Fibroblast of villous mesenchyme (primary cell): ENCODE measurements around the gene FRRS1L. TPM values are rescaled to one million over a fixed set of nuclear protein-coding genes. Genes with fewer than 3 reads are reported as not detected.

Experiments
- DNase-seq: peaks from one replicate; pipeline ENCODE4 v3.0.0-alpha.2; 2010; ENCODE audit warnings: low read depth
- H3K4me3 ChIP-seq: 2 replicates; pipeline ENCODE4 v1.5.1; 2011; ENCODE audit warnings: low read depth, mild to moderate bottlenecking, low read length
- total RNA-seq: library from RNA; depleted of rRNA; stranded (reverse); fragments of >200 nt; gene quantifications from 2 replicates; pipeline ENCODE4 v1.2.3, GENCODE V29; 2012
- TF ChIP-seq, protein P1 (sequence below): IDR thresholded peaks from 2 replicates; pipeline ENCODE4 v1.5.1; 2012; ENCODE audit warnings: low read depth, mild to moderate bottlenecking, low read length; ENCODE audit not compliant: insufficient read depth

Gene FRRS1L
- total RNA-seq, 1 donor: not detected

DNA sequence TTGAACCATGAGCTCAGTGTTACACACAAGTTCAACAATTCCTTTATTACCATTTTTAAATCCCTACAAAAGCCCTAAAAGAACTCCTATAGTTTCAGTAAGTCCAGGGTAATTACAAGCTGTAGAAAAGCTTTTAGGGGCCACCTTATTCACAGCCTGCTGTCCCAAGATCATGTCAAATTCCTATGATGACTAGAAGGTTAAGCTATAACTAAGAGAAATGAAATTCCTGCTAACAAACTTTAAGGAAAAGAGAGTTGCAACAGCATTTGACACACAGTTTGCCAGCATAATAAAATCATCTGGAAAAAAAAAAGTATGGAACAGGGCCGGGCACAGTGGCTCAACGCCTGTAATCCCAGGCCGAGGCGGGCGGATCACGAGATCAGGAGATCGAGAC lies 78.8 kb downstream of the FRRS1L start:
- H3K4me3 ChIP-seq: no peak overlapping the region
- TF ChIP-seq, protein P1, sequence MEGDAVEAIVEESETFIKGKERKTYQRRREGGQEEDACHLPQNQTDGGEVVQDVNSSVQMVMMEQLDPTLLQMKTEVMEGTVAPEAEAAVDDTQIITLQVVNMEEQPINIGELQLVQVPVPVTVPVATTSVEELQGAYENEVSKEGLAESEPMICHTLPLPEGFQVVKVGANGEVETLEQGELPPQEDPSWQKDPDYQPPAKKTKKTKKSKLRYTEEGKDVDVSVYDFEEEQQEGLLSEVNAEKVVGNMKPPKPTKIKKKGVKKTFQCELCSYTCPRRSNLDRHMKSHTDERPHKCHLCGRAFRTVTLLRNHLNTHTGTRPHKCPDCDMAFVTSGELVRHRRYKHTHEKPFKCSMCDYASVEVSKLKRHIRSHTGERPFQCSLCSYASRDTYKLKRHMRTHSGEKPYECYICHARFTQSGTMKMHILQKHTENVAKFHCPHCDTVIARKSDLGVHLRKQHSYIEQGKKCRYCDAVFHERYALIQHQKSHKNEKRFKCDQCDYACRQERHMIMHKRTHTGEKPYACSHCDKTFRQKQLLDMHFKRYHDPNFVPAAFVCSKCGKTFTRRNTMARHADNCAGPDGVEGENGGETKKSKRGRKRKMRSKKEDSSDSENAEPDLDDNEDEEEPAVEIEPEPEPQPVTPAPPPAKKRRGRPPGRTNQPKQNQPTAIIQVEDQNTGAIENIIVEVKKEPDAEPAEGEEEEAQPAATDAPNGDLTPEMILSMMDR: no peak
- DNase-seq: no peak

DNA sequence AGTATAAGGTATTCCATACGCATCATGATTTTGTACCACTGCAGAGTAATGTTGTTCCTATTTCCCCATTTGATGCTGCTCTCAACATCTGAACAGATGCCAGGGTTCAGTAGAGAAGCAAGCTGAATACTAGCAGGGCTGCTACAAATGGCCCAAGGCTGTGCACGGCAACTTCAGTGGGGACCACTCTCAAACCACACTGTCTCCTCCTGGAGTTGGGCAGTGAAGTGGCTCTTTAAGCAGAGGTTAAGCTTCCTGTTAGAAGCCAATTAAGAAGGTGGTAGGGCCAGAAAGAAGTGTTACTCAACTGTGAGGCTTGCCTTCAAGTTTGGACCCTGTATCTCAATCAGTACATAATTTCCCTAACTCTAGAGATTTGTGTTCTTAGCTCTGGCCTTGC lies 79.3 kb downstream of the FRRS1L start:
- DNase-seq: no peak
- TF ChIP-seq, protein P1: no peak
- no peak overlapping the region for H3K4me3 ChIP-seq

DNA sequence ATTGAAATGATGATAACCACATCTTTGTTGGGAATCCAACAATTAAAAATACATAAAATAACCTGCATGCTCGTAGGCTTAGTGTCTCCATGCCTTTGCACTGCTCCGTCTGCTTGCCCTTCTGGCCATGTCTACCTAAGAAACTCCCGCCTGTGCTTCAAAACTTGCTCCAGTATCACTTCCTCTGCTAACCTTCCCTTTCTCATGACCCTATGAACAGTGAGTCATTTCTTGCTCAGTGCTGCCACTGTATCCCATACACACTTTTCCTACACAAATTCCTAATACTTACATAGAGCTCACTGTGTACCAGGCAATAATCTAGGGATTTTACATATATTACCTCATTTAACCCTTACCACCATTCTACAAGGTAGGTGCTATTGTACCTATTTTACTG lies 80.8 kb downstream of the FRRS1L start:
- DNase-seq: no peak
- TF ChIP-seq, protein P1: no peak
- H3K4me3 ChIP-seq: no peak overlapping the region

DNA sequence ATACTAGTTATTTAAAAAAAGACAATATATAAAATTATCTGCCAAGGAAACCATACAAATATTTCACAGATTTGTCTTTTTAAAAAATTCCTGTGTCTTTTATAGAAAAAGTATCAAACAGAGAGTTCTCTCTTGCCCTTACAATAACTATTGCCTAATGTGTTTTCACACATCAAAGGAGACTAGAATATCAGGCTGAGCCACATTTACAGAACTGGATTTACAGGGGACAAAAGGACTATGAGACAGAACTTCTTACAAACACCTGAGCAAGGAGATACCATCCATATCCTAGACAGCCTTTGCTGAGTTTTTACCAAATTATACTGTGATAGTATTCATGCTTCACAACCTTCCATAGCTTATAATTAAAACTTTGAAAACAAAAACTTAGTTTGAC lies 81.5 kb downstream of the FRRS1L start:
- TF ChIP-seq, protein P1: no peak
- no peak overlapping the region for H3K4me3 ChIP-seq
- no peak for DNase-seq

DNA sequence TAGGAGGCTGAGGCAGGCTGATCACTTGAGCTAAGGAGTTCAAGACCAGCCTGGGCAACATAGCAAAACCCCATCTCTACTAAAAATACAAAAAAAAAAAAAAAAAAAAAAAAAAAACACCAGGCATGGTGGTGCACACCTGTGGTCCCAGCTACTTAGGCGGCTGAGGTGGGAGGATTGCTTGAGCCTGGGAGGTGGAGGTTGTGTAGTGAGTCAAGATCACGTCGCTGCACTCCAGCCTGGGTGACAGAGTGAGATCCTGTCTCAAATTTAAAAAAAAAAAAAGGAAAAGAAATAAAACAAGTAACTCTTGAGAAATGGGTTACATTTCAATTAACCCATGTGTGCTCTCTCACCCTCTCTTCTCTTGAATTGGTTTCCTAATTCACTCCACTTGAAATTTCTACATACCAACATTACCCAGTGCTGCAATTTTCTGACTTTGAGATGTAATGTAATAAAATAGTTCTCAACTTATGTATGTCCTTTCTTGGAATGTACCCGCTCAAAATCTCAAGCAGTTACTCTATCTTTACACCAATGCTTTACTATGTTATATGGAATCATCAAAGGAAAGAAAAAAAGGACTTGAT lies 83.1 kb downstream of the FRRS1L start:
- no peak for DNase-seq
- TF ChIP-seq, protein P1: no peak
- H3K4me3 ChIP-seq: no peak overlapping the region

DNA sequence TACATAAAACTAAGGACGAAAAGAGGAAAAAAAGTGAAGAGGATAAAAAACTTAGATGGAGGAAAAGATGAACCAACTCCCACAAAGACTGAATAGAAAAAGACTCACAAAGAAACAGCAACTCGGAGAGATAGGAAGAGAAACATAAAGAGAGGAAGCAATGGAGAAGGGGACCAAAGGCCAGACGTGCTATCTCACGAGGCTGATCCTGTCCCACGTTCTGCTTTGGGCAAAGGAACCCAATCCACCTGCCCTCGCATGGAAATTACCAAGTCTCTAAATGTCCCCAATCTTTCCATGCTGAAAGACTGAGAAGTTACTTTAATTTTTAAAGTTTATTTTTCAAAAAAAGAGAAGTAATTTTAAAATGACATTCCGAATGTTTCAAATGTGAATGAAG lies 83.9 kb downstream of the FRRS1L start:
- no peak overlapping the region for H3K4me3 ChIP-seq
- TF ChIP-seq, protein P1: no peak
- DNase-seq: no peak

DNA sequence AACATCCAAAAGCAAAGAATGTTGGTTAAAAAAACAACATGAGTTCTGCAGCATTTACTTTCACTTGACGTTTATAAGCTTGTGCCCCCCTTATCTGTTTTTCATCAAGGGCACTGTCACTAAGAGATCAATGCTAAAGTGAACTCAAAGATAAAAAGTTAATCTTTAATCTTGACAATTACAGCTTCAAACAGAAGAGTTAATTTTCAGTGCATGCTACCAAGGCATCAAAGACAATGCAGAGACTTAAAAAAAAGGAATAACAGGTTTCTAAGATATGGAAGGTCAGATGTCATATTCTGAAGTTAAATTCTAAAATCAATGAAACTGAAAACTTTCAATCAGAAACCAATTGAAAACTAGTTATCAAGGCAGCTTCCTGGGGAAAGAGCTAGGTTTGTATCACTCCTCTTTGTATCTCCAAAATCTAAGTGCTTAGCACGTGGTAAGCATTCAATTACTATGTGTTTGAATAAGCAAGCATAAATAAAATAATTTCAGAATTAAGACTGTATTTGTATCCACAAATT lies 84.9 kb downstream of the FRRS1L start:
- DNase-seq: no peak
- TF ChIP-seq, protein P1: no peak

More for the DNA sequence above, 84.9 kb downstream of the FRRS1L start:
- no peak overlapping the region for H3K4me3 ChIP-seq
